Stimulated activated CD4-positive, alpha-beta T cell treated with anti-CD3 and anti-CD28 coated beads, Interleukin-2, amount 100 ng/mL, for 24 hours (primary cell): ENCODE results near the gene LMO2.
"Not testable (repeated sequence)": the region's sequence is repeated elsewhere in the genome, so short reads cannot be mapped to it uniquely, and the experiment has no call there.

Source experiments
- DNase-seq, 2 donors: peaks; one replicate each; pipeline ENCODE4 v3.0.0-alpha.2; 2020

LMO2 gene

GRCh38 chr11:33859306-33859705, 32.6 kb downstream of the LMO2 start:
- DNase-seq: no peak

GRCh38 chr11:33857933-33858371, 33.9 kb downstream of the LMO2 start:
- peak; percentile 82 to 83 for DNase-seq

DNA sequence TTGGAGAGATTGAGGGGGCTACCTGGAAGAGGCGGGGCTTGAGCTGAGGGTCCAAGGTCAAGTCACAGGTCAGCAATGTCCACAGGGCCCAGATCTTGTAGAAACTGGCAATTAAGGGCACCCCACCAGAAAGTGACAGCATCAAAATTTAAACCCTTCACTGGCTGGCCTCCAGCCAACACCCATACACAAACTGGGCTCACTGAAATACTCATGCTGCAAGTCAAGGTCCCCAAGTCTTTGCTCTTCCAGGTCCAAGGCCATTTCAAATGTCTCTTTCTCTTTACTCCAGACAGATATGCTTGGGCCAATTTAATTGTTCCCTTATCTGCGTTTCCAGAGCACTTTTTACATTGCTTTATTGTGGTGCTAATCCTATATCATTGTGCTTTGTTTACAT, 36.4 kb downstream of the LMO2 start:
- DNase-seq: no peak

- no peak for DNase-seq
Observed at GRCh38 chr11:33848717-33849390, 43.0 kb downstream of the LMO2 start.

GRCh38 chr11:33847251-33847650, 44.6 kb downstream of the LMO2 start:
- DNase-seq: no peak

- no peak for DNase-seq
Observed at GRCh38 chr11:33844236-33844635, 47.6 kb downstream of the LMO2 start.

GRCh38 chr11:33843018-33843417, 48.9 kb downstream of the LMO2 start:
- DNase-seq: no peak

DNA sequence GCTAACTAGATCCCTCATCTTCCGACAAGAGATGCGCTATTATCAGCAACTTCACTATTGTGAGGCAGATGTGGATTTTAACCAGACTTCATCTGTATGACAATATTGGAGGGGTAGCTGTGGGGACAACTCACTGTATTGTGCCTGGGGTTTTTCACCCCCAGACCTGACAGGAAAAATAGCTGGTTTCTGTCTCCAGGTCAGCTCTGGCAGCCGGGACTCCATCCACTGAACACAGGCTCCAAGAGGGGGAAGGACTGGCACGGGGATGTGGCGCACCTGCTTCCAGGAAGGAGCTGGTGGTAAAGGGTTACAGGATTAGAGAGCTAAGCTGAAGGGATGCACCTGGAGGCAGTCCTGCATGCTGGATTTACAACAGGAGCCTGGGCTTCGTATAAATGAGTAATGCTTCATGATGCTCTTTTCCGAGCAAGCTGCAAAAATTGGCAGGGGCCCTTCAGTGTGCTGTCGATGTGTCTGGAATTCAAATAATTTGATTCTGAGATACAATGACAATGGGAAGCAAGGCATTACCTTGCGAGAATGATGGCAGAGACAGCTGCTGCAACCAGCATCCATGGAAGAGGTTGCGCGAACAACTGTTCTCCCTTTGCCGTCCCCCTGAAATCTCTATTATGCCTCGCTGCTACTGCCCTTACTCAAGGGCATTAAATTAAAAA, 49.5 kb downstream of the LMO2 start:
- no peak for DNase-seq

DNA sequence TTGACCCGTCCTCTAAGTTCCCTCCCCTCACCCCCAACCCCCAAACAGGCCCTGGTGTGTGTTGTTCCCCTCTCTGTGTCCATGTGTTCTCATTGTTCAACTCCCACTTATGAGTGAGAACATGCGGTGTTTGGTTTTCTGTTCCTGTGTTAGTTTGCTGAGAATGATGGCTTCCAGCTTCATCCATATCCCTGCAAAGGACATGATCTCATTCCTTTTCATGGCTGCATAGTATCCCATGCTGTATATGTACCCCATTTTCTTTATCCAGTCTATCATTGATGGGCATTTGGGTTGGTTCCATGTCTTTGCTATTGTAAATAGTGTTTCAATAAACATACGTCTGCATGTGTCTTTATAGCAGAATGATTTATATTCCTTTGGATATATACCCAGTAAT, 53.6 kb downstream of the LMO2 start:
- not testable (repeated sequence) for DNase-seq

DNA sequence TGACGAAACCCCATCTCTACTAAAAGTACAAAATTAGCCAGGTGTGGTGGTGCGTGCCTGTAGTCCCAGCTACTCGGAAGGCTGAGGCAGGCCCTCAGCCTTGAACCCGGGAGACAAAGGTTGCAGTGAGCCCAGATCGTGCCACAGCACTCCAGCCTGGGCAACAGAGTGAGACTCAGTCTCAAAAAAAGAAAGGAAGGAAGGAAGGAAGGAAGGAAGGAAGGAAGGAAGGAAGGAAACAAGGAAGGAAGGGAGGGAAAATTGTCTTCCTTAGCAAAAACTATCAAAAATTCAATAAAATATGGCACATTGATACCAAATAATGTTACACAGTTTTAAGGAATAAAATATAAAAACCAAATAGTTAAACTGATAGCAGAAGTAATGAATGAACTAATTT, 54.5 kb downstream of the LMO2 start:
- not testable (repeated sequence) for DNase-seq

GRCh38 chr11:33835143-33835878, 56.6 kb downstream of the LMO2 start:
- DNase-seq: no peak

GRCh38 chr11:33832676-33833075, 59.2 kb downstream of the LMO2 start:
- DNase-seq: no peak

DNA sequence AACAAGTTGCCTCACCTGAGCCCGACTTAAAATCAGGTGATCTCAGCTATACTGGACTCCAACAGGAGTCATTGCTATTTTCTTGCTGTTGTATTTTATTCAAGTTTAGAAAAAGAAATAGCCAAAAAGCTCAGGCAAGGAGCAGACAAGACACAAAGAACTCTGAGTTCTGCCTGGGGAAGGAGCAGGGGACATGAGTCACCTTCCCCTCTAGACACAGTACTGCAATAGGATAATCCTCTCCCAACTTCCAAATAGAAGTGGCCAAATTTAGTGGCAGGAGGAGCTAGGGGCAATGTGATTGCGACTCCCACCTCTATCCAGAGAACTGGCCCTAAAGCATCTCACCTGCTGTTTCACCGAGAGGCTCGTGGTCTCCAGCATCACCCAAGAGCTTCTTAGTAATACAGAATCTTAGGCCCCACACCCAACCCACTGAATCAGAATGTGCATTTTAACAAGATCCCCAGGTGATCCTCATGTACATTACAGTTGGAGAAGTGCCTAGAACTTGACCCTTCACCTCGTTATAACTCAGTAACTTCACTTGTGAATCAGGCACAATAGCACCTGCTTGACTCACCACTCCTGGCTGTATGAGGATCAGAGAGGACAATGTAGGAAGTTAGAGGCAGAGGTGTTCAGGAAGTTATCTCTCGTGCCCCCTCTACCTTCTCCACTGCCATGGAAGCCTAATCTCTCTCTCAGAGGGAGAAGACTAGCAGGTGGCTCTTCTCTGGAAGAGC, 60.8 kb downstream of the LMO2 start:
- no peak for DNase-seq

DNA sequence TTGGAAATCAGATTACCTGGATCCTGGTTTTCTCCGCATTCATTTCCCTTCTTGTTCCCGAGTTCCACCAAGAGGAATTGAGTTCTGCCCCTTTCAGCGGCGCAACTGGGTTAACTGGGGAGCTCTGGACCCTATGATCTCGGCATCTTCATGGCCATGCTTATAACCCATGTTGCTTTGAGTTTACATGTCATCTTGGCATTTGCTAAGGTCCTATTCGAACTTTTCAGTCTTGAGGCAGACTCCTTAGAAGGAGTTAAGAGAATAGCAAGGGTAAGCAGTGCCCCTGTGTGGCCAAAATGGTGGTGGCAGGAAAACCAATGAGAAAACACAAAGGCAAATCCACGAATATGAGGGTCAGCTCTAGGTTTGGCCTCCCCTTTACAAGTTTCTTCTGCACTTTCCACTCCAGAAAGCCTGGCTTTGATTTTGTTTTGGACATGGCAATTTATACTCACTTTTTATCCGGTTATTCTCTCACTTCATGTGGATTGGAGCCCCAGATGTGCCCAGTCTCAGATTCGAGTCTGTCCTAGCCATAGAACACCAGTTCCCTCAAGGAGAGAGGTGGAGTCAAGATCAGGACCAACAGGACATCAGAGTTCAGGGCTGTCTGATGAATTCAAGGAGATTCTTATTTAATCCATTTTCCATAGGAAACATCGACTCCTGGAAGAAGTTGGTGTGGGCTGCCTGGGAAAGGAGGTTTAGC, 62.3 kb downstream of the LMO2 start:
- DNase-seq: peak; percentile 57 to 68

GRCh38 chr11:33828604-33829429, 63.1 kb downstream of the LMO2 start:
- no peak for DNase-seq

DNA sequence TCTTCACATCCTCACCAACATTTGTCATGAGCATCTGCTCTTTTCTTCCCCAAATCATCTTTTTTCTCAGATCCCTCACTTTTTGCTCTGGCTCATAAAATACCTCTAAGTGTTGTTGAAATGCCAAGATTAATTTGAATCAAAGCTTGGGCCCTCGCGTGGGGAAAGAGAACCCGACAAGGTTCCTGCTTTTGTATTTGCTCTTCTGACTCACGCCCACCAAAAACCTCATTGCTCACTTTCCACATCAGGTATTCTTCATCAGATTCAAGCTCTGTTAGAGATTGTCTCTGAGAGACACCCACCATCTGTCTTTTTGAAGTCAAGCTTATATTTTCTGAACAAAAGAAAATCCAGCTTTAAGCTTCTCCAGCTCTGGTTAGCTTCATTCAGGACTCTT, 64.7 kb downstream of the LMO2 start:
- no peak for DNase-seq

GRCh38 chr11:33825854-33826560, 65.9 kb downstream of the LMO2 start:
- DNase-seq: no peak

DNA sequence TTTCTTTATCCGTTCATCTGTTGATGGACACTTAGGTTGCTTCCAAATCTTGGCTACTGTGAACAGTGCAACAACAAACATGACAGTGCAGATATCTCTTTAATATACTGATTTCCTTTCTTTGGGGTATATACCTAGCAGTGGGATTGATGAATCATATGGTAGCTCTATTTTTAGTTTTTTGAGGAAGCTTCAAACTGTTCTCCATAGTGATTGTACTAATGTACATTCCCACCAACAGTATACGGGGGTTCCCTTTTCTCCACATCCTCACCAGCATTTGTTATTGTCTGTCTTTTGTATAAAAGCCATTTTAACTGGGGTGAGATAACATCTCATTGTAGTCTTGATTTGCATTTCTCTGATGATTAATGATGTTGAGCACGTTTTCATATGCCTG, 68.9 kb downstream of the LMO2 start:
- DNase-seq: not testable (repeated sequence)

DNA sequence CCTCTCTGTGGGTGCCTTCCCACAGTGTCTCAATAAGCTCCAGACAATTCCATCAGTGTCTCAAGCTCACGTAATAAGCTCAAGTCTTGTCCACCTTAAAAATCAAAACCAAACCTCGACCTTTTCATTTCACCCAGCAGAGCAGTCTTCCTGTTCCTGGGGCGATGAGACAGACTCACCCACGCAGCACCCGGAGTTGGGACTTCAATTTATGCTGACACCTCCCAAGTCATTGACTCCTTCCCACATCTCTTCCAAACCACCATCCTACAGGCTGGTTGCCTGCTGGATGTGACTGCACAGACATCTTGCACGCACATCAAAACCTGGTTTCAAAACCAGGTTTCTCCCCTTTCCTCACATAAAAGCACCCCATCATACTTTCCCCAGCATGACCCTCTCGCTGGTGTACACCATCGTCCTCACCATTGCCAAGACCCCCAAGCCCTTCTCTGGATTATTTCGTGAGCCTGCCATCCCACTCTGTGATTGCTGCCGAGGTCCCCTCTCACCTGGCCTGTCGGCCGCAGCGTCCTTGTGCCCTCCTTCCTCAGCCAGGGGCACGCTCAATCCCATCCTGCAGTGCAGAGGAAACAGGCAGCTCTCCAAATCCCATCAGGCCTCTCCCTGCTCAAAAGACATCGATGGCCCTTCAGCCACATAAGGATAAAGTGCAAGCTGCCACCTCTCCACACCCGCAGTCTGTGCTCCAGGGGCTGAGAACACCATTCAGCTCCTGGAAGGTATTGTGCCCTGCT, 72.4 kb downstream of the LMO2 start:
- DNase-seq: no peak
